CD4-positive, alpha-beta T cell treated with Interleukin-6 at 100 ng/mL for 8 hours (primary cell): Measurements from ENCODE around the gene RFLNA.

Source experiments
- DNase-seq: peaks from one replicate; pipeline ENCODE4 v3.0.0-alpha.2; 2020; ENCODE audit warnings: mixed read lengths, low spot score

RFLNA gene

DNA sequence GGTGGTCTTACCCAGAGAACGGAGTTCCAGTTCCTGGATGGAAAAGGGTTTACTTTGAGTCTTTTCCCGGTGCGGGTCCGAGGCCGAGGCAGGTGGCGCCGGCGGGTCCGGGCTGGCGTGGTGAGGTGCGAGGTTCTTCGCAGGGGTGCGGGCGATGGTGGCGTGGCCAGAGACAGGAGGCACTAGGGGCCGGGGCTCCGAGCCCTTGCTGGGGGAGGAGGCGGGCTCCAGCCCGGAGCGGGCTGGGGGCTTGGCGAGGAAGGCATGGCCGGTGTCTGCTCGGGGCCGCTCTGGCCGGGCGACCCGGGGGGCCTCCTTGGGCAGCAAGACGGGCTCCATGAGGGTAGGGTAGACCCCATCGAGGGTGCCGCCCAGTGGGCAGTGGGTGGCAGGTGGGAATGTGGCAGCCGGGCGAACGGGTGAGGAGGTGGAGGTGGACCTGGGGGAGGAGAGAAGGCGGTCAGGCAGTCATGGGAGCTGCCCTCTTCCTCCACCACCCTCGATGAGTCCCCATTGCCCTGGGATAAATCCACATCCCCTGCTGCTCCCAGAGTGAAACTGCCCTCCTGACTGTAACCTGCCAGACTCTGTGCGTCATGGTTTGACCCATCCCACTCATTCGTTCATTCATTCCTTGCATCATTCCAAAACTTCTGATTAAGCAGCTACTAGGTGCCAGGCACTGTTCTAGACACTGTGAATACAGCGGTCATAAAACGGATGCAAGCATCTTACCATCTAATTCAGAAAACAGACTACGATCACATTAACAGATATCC lies 42.0 kb downstream of the RFLNA start:
- DNase-seq = no peak

DNA sequence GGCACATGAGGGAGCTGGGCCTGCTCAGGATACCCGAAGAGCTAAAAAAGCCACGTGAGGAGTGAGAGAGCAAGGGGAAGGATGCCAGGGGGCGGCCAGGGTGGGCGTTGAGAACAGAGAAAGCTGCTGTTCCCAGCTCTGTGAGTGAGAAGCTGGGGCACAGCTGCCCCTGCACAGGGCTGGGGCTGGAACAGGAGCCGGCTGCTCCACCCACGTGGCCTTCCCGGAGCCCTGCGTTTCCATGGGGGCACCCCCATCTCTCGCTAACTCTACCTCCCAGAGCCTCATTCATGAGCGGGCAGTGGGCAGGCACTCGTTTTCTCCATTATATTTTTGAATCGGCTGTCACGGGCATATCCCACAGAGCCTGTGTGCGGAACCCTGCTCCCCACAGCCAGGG lies 42.7 kb downstream of the RFLNA start:
- no peak for DNase-seq

DNA sequence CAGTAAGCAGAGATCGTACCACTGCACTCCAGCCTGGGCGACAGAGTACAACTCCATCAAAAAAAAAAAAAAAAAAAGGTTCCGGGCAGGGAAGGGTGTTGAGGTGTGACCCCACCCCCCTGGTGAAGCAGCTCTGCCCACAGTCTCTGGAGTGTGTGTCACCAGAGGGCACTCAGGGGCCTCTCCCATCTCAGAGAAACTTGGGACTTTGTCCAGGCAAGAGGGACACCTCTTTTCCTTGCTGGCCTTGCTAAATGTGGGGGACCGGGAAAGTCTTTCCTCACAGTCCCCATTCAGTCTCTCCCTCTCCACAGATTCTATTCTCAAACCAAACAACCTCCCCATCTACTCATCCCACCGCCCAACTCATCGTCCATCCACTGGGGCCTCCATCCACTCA lies 43.6 kb downstream of the RFLNA start:
- no peak for DNase-seq

DNA sequence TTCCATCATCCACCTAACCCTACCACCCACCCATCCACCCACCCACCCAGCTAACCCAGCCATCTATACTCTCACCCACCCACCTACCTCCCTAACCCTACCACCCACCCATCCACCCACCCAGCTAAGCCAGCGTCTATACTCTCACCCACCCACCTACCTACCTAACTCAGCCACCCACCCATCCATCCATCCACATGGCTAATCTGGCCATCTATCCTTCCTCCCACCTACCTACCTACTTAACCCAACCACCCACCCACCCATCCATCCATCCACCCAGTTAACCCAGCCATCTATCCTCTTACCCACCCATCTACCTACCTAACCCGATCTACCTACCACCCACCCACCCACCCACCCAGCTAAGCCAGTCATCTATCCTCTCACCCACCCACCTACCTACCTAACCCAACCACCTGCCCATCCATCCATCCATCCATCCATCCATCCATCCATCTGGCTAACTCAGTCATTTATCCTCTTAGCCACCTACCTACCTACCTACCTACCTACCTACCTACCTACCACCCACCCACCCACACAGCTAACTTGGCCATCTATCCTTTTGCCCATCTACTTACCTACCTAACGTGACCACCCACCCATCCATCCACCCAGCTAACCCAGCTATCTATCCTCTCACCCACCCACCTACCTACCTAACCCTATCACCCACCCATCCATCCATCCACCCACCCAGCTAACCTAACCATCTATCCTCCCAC lies 44.1 kb downstream of the RFLNA start:
- DNase-seq = no peak

DNA sequence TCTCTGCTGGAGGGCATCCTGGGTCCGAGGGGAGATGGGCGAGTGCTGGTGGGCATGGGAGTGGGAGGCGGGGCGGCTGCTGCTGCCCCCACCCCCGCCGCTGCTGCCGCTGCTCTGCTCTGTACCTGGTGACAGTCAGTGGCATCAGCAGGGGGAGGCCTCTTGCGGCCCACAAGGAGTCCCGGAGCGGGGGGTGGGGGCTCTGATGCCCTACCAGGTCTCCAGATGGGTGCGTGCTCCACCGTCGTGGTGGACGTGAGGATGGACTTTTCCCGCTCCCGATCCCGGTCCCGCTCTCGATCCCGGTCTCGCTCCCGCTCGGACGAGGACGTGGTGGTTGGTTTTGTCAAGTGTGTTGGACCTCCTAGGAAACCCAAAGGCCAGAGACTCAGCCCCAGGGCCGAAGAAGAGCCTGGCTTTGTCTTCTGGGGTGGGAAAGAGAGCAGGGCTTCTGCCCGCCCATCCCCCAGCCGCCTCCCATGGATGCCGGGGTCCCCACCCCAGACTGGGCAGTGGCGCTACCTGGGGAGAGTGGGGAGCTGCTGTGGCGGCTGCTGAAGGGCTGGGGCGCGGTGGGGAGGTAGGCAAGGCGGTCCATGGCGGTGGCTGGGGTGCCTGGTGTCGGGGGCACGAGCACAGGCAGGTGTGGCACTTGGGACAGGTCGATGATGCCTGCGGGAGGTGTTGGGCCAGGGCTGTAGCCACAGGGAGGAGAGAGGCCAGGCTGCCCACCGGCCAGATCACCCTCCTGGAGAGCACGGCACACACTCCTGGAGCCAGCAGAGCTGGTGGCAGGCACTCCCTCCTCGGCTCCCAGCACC lies 45.4 kb downstream of the RFLNA start:
- DNase-seq = no peak

DNA sequence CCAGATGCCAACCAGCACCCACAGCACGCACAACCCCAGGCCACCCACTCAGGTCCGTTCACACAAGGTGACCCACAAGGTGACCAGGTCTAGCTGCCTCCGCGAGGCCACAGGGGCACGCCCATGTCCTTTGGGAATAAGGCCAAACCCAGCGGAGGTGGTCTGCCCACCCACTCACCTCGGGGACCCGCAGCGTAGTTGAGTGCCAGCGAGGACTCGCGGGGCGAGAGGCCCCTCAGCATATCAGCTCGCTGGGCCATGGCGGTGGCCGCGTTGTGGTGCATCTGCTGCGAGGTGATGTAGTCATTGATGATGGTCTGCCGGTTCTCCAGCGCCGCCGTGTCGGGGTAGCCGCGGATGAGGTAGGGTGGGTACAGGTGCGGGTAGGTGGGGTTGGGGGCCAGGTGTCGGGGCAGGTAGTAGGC lies 46.8 kb downstream of the RFLNA start:
- DNase-seq = no peak

DNA sequence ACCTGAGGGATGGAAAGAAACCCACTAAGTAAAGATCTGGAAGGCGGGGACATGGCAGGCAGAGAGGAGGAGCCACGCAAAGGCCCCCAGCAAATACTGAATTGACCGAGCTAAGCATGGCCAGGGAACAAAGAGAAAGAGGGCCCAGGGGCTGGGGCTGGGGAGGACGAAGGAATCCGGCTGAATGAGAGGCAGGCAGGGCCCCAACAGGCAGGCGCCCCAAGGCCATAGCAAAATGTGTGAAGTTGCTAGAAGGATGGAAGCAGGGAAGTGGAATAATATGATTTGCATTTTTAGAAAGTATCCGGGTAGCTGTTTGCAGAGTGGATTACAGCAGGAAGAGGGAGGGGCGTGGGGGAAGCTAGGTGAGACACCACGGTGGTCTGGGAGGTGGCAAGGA lies 49.1 kb downstream of the RFLNA start:
- no peak for DNase-seq

DNA sequence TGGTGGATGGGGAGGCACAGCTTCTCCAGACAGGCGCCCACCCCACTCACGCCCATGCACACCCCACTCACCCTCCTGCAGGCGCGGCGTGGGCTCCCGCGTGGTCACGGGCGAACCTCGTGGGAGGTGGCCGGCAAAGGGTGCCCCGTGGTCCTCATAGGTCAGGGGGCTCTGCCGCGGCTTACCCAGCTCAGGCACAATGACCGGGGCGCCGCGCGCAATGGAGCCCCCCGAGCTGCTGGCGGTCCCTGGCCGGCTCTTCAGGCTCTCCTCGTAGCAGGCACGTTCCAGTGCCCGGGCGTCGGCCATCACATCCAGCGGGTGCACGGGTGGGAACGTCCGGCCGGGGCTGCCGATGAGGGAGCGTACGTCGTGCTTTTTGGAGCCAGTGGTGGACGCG lies 49.6 kb downstream of the RFLNA start:
- DNase-seq = no peak

DNA sequence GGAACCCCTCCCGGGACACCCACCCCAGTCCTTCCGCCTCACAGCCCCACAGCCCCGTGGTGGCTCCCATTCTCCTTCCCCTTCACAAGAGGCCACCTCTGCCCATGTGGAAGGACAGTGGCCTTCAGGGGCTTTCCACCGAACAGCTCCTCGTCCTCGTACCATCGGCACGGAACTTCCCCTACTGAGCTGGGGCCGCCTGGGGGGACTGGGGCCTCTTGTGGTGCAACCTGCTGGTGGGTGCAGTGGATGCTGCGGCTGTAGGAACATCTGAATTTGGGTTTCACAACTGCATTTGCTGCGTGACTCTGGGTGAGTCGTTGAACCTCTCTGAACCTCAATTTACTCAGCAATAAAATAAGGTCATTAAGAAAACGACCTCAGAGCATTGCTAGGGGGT lies 50.9 kb downstream of the RFLNA start:
- no peak for DNase-seq

DNA sequence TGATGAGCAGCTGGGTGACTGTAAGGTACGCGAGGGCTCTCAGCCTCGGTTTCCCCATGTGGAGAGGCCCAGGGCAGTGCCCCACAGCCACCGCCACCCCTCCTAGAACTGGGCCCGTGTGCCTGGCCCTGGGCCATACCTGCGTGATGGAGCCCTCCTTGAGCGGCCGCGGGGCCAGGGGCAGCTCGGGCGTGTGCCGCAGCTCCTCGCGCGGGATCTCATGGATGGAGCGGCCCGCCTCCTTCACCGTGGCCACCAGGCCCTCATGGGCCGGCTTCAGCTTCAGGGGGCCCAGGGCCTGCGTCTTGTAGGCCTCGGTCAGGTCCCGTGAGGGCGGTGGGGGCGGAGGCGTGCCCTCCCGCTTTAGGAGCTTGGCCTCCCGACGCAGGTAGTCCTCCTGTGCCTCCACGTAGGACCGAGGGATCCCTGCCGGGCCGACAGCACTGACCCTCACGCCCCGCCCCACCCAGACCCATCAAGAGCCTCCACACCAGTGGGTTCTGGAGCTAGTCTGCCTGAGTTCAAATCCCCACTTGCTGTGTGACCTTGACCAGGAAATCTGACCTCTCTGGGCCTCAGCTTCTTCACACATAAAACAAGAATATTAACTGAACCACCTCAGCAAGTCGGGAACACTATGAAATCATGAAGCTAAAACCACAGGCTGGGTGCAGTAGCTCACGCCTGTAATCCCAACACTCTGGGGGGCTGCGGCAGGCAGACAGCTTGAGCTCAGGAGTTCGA lies 51.7 kb downstream of the RFLNA start:
- DNase-seq = no peak

DNA sequence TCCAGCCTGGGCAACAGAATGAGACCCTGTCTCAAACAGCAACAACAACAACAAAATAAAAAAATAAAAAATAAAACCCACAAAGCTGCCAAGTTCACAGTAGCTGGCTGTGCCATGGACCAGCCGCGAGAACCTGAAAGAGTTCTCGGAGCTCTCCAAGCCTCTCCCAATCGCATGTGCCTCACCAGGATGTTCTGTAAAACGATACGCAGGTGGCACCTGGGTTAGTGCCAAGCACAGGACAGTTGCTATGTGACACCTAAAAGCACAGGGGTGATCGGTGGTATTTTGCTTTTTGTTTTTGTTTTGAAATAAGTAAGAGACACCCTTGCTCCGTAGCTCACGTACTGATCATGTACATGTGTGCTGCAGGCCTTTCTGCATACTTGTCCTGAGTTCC lies 52.4 kb downstream of the RFLNA start:
- DNase-seq = no peak

DNA sequence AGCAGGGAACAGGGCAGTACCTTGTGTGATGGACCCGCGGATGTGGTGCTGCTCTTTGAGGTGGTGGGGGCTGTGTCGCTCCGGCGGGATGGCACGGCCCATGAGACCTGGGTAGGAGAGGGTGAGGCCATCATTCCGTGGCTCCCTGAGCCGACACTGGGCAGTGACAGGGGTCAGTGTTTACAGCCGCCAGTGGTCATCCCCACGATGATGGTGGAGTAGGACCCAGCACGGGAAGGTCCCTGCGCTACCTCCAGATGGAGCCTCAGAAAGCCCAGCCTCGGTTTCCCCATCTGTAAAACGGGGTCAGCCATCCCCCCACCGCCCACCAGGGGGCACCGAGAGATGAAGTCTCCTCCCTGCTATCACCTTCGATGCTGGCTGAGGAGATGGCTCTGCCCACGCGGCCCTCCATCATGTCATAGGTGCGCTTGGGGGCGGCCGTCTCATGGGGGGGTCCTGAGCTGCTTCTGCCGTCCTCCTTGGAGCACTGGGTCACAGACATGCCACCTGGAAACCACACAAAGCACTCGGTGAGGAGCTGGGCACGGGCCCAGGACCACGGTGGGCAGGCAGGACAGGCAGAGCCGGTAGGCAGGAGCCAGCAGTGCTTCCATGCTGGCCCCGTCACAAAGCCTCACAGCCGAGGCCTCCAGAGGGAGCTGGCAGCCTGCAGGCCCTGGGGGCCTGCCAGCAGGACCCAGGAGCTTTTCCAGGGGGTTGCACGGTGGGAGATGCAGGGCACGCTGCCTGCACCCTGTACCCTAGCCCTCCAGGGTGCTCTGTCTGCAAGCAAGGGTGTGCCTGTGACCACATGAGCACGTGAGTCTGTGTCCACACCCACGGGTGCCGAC lies 53.1 kb downstream of the RFLNA start:
- no peak for DNase-seq

DNA sequence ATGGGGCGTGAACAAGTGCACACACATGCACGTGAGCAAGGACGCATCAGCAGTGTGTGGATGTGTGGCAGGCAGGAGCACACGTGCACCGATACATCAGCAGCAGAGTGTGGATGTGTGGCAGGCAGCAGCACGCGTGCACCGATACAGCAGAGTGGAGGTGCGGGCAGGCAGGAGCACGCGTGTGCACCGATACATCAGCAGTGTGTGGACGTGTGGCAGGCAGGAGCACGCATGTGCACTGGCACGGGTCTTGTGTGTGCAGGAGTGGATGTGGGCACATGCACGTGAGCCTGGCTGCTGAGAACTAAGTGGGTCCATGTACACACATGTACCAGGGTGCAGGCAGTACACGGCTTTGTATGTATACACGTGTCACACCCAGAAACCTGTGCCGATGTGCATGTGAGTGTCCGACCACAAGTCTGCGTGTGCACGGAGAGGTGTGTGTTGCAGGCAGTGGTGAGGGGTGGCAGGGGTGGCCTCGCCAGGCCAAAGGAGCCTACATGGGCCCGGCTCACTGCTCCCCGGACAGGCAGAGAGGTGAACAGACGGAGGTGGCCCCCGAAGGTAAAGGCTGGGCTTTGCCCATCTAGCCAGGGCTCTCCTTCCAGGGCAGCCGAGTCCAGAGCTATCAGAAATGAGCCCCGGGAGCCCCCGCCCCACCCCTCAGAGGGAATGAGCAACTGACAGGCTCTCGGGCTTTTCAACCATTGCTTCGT lies 53.9 kb downstream of the RFLNA start:
- no peak for DNase-seq

DNA sequence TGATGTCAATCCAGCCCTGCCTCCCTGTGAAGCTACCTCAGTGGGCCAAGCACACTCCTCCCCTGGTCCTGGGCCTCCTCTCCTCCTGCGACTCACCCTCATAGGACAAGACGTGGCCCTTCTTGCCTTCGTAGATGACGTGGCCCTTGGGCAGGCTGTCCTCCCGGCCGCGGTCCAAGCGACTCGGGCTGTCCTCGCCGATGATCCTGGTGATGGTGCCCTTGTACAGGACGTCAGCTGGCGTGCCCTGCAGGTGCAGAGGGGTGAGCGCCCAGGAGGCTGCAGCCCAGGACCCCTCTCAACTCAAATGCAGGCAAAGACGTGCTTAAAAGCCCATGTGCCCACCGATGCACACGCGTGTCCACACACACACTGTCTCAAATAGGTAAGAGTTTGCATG lies 55.6 kb downstream of the RFLNA start:
- DNase-seq = no peak

DNA sequence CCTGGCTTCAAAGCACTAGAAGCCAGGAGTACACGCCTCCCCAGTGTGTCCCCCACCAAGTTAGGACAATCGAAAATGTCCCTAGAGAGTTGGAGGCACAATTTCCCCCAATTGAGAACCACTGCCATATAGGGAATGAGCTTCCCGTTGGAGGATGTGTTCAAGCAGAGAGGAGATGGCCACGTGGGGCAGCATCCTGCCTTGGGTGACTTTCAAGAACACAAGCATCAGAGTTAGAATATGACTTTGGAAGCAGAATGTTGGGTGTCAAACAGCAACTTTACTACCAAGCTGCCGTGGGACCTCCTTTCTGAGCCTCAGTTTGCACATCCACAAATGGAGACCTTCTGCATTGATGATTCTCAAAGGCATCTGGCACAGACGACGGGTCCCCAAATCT lies 56.5 kb downstream of the RFLNA start:
- no peak for DNase-seq

DNA sequence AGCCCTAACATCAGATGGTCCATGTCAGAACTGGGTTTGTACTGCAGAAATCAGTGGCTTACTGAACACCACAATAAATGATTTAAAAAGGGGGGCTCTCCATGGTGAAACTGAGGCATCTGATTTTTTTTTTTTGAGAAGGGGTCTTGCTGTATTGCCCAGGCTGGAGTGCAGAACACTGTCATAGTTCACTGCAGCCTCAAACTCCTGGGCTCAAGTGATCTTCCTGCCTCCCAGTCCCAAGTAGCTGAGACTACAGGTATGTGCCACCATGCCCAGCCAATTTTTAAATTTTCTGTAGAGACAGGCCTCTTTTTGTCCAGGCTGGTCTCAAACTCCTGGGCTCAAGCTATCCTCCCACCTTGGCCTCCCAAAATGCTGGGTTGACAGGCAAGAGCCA lies 57.4 kb downstream of the RFLNA start:
- DNase-seq = no peak

DNA sequence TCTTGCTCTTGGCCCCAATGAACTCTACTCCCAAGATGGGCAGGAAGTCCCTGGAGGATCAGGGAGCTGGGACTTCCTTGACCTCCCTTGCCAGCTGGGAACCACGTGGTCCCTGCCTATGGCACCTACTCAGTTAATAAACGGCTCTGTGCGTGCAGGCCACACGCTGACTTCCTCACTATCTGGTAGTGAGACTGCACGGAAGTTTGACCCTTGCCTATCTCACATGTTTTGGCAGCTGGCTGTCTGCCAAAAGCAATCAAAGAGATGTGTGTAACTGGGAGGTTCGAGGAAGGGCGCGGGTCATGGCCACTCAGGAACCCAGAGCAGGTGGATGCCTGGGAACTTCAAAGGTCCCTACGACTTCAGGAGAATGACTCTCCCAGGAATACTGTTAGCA lies 57.9 kb downstream of the RFLNA start:
- DNase-seq = no peak

DNA sequence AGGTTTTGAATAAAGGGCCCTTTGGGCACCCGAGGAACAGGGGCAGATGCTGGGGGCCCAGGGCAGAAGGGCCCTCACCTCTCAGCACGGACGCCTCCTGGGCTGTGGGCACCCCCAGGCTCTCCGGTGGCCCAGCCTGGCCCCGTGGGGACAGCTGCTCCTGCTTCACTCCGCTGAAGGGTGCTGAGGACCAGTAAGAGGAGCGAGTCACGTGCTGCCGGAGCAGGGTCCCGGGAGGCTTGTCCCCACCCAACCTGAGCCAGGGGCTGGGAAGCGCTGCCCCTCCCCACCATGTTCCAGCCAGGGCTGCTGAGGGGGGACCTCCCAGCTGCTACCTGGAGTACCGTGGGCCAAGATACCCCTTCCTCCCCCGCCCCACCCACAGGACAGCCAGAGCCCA lies 59.5 kb downstream of the RFLNA start:
- DNase-seq = no peak

DNA sequence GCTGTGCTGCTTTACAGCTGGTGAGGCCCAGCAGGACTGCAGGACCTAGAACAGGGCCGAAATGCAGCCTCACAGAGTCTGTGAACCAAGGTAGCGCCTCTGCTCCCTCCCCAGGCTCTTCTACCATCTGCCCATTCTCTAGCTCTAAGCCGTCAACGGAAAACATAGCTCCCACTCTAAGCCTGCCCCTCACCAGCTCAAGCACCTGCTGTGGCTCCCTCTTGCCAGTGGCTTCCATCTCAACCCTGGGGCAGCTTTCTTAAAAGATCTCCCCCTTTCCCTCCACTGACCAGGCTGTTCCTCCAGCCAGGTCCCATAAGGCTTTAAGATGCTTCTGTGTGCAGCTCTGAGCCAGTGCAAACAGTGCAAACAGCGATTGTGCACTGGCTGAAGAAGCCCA lies 61.3 kb downstream of the RFLNA start:
- DNase-seq = no peak

DNA sequence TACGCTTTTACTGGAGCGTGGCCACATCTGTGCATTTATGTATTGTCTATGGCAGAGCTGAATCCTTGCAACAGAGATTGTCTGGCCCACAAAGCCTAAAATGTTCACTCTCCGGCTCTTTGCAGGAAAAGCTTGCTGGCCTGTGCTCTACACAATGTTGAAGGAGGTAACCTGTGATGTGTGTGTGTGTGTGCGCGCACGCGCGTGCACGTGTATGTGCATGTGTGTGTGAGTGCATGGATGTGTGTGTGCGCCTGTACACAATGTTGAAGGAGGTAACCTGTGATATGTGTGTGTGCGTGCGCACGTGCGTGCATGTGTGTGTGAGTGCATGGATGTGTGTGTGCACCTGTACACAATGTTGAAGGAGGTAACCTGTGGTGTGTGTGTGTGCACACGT lies 62.7 kb downstream of the RFLNA start:
- no peak for DNase-seq

DNA sequence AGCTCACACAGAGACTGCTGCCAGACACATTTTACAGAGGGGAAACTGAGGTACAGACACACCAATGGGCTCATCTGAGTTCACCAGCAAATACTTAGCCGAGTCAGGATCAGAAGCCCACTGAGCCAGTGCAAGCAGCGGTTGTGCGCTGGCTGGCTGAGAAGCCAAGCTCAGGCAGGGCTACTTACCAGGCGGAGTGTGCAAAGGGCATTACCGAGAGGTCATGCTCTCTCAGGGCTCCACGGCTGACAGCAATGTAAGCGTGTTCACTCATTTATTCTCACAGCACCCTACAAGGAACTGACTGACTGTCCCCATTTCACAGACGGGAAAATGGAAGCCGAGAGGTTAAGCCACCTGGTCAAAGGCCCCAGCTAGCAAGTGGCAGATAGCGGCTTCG lies 63.7 kb downstream of the RFLNA start:
- no peak for DNase-seq
